Testis (tissue), 3 donors: ENCODE measurements around the gene FAM171A1. TPM values are rescaled to one million over a fixed set of nuclear protein-coding genes. Genes with fewer than 3 reads are reported as not detected.

Source experiments
- DNase-seq: peaks from one replicate; pipeline ENCODE4 v3.0.0-alpha.2; 2019
- H3K27ac ChIP-seq, 2 donors: fragments of 200-600 bp; sonication (generic); one replicate each; pipeline ENCODE4 v1.5.1; 2019
- H3K27me3 ChIP-seq: fragments of 200-600 bp; sonication (generic); one replicate; pipeline ENCODE4 v1.5.1; 2019
- H3K36me3 ChIP-seq: fragments of 200-600 bp; sonication (generic); one replicate; pipeline ENCODE4 v1.5.1; 2017; ENCODE audit warnings: low read depth; ENCODE audit errors: missing control alignments
- H3K4me1 ChIP-seq: fragments of 200-600 bp; sonication (generic); one replicate; pipeline ENCODE4 v1.5.1; 2019
- H3K4me3 ChIP-seq, 2 donors: fragments of 200-600 bp; sonication (generic); one replicate each; pipeline ENCODE4 v1.5.1; 2017 to 2019
- H3K9me3 ChIP-seq: fragments of 200-600 bp; sonication (generic); one replicate; pipeline ENCODE4 v1.5.1; 2017
- CTCF ChIP-seq, 3 experiments: fragments of 450-650 bp in 2 of 3; fragments of 200-600 bp in 1 of 3; sonication (generic) in 1 of 3; IDR thresholded peaks; one replicate each; pipeline ENCODE4 v1.5.1; 2016 to 2019; ENCODE audit warnings: antibody characterized with exemption in 3 of 3, mild to moderate bottlenecking in 2 of 3, moderate library complexity in 1 of 3
- POLR2A ChIP-seq: fragments of 450-650 bp; IDR thresholded peaks from one replicate; pipeline ENCODE4 v1.6.1; 2017; ENCODE audit warnings: antibody characterized with exemption, mild to moderate bottlenecking, moderate library complexity
- WGBS, 2 donors: methylation state at CpG; one replicate each; pipeline ENCODE4 v1.1.5; 2018; 5-methylcytosine and 5-hydroxymethylcytosine counted together
- intact Hi-C: fragments of 100-400 bp; cut with DNase I; formaldehyde crosslinking; loops from one replicate; pipeline ENCODE4 v1.15.1; 2023; ENCODE audit warnings: low total_unique reads
- polyA plus RNA-seq: library from polyadenylated mRNA; stranded (reverse); fragments of 350-450 nt; fragmentation: Illumina TruSeq; extraction: RNeasy Lipid Tissue Mini Kit (QIAGEN cat#74804); gene quantifications from one replicate; pipeline ENCODE4 v1.2.3, GENCODE V29; 2014; ENCODE audit warnings: low read depth, low replicate concordance; ENCODE audit not compliant: insufficient read depth
- total RNA-seq, 2 donors: library from RNA; depleted of rRNA; stranded (reverse); fragments of >200 nt; gene quantifications; one replicate each; pipeline ENCODE4 v1.2.3, GENCODE V29; 2016

Gene FAM171A1
- total and polyA plus RNA-seq, 3 donors from 2014 or later: 9.2 to 11.1 (median 10.8) TPM

GRCh38 chr10:15364001-15364400 lies 7.1 kb downstream of the FAM171A1 start:
- intact Hi-C loops: no loop called here
- no peak for DNase-seq
- Histone ChIP-seq H3K4me1 (no peaks in the 10 kb centered on the region), H3K4me3 (no peak overlapping the region), H3K27me3 (no peaks in the 10 kb centered on the region), H3K9me3 (no peaks in the 10 kb centered on the region), H3K36me3 (no peaks in the 10 kb centered on the region), H3K27ac (no peak overlapping the region)
- WGBS, 2 donors: 90 to 91% methylated on average over 4 of the region's 4 CpGs
- no peak for TF ChIP-seq CTCF (IDR thresholded peaks at IDR 0.05)
- TF ChIP-seq POLR2A: no peak

DNA sequence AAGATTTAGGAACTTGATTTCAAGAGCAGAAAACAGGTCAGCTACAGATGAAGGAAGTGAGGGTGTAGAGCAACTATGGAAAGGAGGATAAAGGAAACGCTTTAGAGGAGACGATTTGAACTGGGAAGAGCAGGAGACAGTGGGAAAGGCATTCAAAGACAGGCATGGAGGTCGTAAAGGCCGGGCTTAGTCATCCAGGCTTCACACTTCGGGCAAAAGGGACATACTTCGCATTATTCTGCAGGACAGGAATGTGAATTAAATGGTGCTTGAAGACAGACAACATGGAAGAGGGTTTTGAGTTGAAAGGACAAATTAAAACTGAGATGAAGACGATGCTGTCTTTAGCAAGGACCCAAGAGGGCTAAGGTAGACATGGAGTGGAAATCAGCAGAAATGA lies 8.1 kb downstream of the FAM171A1 start:
- H3K27ac ChIP-seq: no peak overlapping the region
- WGBS, 2 donors: 80 to 91% methylated on average over 7 of the region's 7 CpGs
- H3K36me3 ChIP-seq: no peaks in the 10 kb centered on the region
- DNase-seq: no peak
- no peak overlapping the region for H3K4me3 ChIP-seq
- intact Hi-C loops: no loop called here
- H3K4me1 ChIP-seq: no peaks in the 10 kb centered on the region
- H3K27me3 ChIP-seq: no peaks in the 10 kb centered on the region
- TF ChIP-seq CTCF (IDR thresholded peaks at IDR 0.05) (no peak), POLR2A (no peak)
- no peaks in the 10 kb centered on the region for H3K9me3 ChIP-seq

GRCh38 chr10:15361131-15361530 lies 10.0 kb downstream of the FAM171A1 start:
- Histone ChIP-seq H3K9me3 (no peaks in the 10 kb centered on the region), H3K4me3 (no peak overlapping the region), H3K4me1 (no peaks in the 10 kb centered on the region), H3K36me3 (no peaks in the 10 kb centered on the region), H3K27me3 (no peaks in the 10 kb centered on the region), H3K27ac (no peak overlapping the region)
- TF ChIP-seq CTCF (IDR thresholded peaks at IDR 0.05) (no peak), POLR2A (no peak)
- 68 to 83% methylated on average over 3 of the region's 3 CpGs for WGBS, 2 donors
- no peak for DNase-seq
- intact Hi-C loops: no loop called here

DNA sequence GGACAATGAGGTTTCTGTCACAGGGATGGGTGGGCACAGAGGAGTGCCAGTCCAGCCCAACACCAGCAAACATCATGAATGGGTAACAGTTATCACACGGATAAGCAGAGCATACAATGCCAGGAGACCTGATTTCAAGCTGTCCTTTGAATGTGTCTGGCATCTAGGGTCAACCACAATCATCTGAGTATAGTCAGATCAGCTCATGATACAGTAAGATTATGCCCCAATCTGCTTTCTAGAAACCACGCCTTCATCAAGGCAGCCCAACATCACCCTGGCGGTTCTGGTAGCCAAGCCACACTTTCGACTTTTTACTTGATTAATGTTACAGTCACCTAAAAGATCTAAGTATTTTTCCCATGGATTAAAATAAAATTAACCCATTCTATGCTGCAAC lies 10.5 kb downstream of the FAM171A1 start:
- Histone ChIP-seq H3K9me3 (no peaks in the 10 kb centered on the region), H3K27me3 (no peaks in the 10 kb centered on the region), H3K4me3 (no peak overlapping the region), H3K27ac (no peak overlapping the region), H3K4me1 (no peaks in the 10 kb centered on the region), H3K36me3 (no peaks in the 10 kb centered on the region)
- TF ChIP-seq POLR2A (no peak), CTCF (IDR thresholded peaks at IDR 0.05) (no peak)
- 81 to 87% methylated on average over 4 of the region's 4 CpGs for WGBS, 2 donors
- intact Hi-C loops: no loop called here
- no peak for DNase-seq

GRCh38 chr10:15353471-15354017 lies 17.5 kb downstream of the FAM171A1 start:
- whole genome bisulfite sequencing, 2 donors: 85 to 90% methylated on average over 8 of the region's 8 CpGs
- intact Hi-C loops: no loop called here
- no peak for TF ChIP-seq POLR2A
- TF ChIP-seq CTCF (IDR thresholded peaks at IDR 0.05): no peak
- Histone ChIP-seq H3K27ac (no peak overlapping the region), H3K4me1 (no peaks in the 10 kb centered on the region), H3K36me3 (no peaks in the 10 kb centered on the region), H3K27me3 (no peaks in the 10 kb centered on the region), H3K9me3 (no peaks in the 10 kb centered on the region), H3K4me3 (no peak overlapping the region)
- DNase-seq: no peak
